ENCODE results near the gene FGF19. TPM values are rescaled to one million over a fixed set of nuclear protein-coding genes. Genes with fewer than 3 reads are reported as not detected.

FGF19 gene
- total RNA-seq, 1 donor from 2014 or later, result 3.5 TPM

DNA sequence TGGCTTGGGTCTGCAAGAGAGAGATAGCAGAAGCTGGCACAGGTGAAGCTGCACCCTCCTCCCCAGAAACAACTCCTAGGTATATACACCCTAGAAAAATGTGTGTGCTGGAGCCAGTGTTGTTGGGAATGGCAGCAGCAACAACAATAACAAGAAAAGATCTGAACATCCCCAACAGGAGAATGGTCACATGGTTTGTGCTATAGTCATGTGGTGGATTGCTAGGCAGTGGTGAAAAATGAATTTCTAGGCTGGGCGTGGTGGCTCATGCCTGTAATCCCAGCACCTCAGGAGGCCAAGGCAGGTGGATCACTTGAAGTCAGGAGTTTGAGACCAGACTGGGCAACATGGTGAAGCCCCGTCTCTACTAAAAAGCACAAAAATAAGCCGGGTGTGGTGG lies 31.0 kb upstream of the FGF19 start:
- Mint-ChIP-seq H3K27ac (no peak overlapping the region), H3K4me3 (no peak overlapping the region), H3K27me3 (peaks cover 28% of the 10 kb centered on the region), H3K4me1 (ENCODE audit: unreplicated experiment) (no peaks in the 10 kb centered on the region), H3K9me3 (peaks cover 15% of the 10 kb centered on the region), H3K36me3 (no peaks in the 10 kb centered on the region)
- DNase-seq (ENCODE audit: extremely low spot score, unreplicated experiment), result no peak
- no peak for TF ChIP-seq CTCF (conservative IDR thresholded peaks at IDR 0.05)

DNA sequence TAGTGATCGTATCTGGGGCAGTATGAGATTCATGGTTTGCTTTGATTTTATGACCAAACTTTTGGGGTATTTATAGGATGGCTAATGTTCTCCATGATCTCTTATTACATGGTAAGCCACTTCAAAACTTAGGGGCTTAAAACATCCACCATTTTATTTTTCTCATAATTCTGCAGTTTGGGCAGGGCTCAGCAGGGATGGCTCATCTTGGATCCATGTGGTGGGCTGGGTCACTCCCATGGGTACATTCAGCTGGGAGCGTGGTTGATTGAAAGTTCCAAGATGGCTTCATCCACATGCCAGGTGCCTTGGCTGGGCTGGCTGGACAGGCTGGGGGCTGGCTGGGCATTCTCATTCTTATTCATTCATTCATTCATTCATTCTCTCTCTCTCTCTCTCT lies 30.5 kb upstream of the FGF19 start:
- Mint-ChIP-seq H3K4me3 (no peak overlapping the region), H3K4me1 (ENCODE audit: unreplicated experiment) (no peaks in the 10 kb centered on the region), H3K27ac (no peak overlapping the region), H3K27me3 (peaks cover 33% of the 10 kb centered on the region), H3K36me3 (no peaks in the 10 kb centered on the region), H3K9me3 (peaks cover 15% of the 10 kb centered on the region)
- DNase-seq (ENCODE audit: extremely low spot score, unreplicated experiment), result no peak
- no peak for TF ChIP-seq CTCF (conservative IDR thresholded peaks at IDR 0.05)

DNA sequence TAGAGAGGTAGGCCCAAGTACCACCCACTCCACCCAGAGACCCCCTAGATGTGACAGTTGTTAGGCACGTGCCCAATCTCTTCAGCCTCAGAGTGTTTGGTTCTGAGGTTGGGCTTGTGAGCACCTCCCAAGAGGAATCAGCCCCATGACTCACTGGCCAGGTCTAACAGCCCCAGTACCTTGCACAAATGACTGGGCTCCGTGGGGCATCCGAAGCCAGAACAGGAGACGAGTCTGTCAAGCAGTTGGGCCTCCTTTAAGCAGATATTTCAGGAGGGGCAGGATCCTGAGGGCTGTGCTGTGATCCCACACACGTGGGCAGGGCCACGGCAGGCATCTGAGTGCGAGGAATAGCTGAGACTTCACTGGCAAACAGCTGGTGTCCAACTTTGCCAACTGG lies 29.1 kb upstream of the FGF19 start:
- Mint-ChIP-seq H3K27me3 (peaks cover 40% of the 10 kb centered on the region), H3K27ac (no peak overlapping the region), H3K9me3 (peaks cover 14% of the 10 kb centered on the region), H3K36me3 (no peaks in the 10 kb centered on the region), H3K4me1 (ENCODE audit: unreplicated experiment) (no peaks in the 10 kb centered on the region), H3K4me3 (no peak overlapping the region)
- no peak for DNase-seq (ENCODE audit: extremely low spot score, unreplicated experiment)
- no peak for TF ChIP-seq CTCF (conservative IDR thresholded peaks at IDR 0.05)

DNA sequence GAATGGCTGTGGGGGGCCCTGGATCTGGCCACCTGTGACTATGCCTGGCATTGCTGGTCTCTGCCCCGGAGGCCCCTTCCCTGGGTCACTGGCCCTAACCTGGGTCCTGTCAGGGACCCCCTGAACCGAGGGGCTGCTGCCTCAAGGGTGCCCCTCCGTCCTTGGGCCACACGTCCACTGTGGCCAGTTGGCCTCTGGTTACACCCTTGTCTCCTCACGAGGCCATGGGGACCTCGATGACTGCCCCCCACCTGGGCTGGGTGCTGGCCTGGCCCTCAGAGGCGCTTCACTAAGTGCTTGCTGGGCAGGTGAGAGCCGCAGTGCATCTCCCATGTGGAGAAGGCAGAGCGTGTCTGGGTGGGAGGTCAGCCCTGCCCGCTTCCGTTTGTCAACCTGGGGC lies 27.3 kb upstream of the FGF19 start:
- Mint-ChIP-seq H3K36me3 (no peaks in the 10 kb centered on the region), H3K9me3 (peaks cover 10% of the 10 kb centered on the region), H3K4me1 (ENCODE audit: unreplicated experiment) (no peaks in the 10 kb centered on the region), H3K27me3 (peaks cover 40% of the 10 kb centered on the region), H3K27ac (no peak overlapping the region), H3K4me3 (no peak overlapping the region)
- no peak for TF ChIP-seq CTCF (conservative IDR thresholded peaks at IDR 0.05)
- DNase-seq (ENCODE audit: extremely low spot score, unreplicated experiment), result no peak

DNA sequence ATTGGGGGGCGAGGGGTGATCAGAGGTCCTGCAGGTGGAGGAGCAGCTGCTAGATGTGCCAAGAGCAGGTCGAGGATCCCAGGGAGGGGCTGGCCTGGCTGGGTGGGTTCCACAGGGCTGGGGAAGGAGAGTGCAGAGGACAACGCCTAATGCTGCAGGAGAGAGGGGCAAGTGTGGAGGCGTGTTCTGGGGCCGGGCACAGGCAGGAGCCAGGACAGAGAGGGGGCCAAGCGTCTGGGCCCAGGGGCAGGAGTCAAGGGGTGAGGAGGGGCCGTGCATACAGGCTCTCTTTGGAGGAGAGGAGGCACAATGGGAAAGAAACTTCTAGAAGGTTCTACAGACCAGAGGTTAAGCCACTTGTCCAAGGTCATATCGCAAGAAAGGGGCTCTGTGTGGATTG lies 26.7 kb upstream of the FGF19 start:
- peaks cover 10% of the 10 kb centered on the region for H3K9me3 Mint-ChIP-seq
- H3K4me1 Mint-ChIP-seq (ENCODE audit: unreplicated experiment), result no peaks in the 10 kb centered on the region
- H3K36me3 Mint-ChIP-seq, result no peaks in the 10 kb centered on the region
- H3K4me3 Mint-ChIP-seq, result no peak overlapping the region
- H3K27ac Mint-ChIP-seq, result no peak overlapping the region
- DNase-seq (ENCODE audit: extremely low spot score, unreplicated experiment), result no peak
- TF ChIP-seq CTCF (conservative IDR thresholded peaks at IDR 0.05), result no peak
- H3K27me3 Mint-ChIP-seq, result peaks cover 43% of the 10 kb centered on the region

DNA sequence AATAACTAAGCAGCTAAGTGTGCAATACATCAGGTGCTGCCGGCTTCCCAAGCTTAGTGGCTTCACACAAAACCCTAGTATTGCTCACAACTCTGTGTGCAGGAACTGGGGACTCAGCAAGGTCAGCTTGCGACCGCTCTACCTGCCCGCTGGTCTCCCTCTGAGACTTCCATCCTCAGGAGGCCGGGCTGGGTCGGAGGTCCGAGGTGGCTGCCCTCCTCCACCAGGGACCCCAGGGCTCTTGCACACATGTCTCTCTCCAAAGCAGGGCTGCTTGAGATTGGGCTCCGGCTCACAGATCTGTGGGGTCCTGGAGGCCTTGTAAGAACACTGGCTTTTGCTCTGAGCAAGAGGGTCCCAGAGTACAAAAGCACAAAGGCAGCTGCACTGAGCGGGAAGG lies 25.4 kb upstream of the FGF19 start:
- Mint-ChIP-seq H3K36me3 (no peaks in the 10 kb centered on the region), H3K4me1 (ENCODE audit: unreplicated experiment) (no peaks in the 10 kb centered on the region), H3K9me3 (peaks cover 4% of the 10 kb centered on the region), H3K4me3 (no peak overlapping the region), H3K27ac (no peak overlapping the region), H3K27me3 (peaks cover 43% of the 10 kb centered on the region)
- TF ChIP-seq CTCF (conservative IDR thresholded peaks at IDR 0.05), result no peak
- no peak for DNase-seq (ENCODE audit: extremely low spot score, unreplicated experiment)
